Activated CD8-positive, alpha-beta memory T cell treated with anti-CD3 and anti-CD28 coated beads, Interleukin-2, amount 10 ng/mL, durations not matched to agents 7 days and 5 days (primary cell): ENCODE data around the gene ADM5. TPM values are rescaled to one million over a fixed set of nuclear protein-coding genes. Genes with fewer than 3 reads are reported as not detected.

ENCODE experiments used
- ATAC-seq: fragments of 150-1000 bp; cut with Tn5 transposase; one replicate; pipeline ENCODE4 v1.10.0; 2021; ENCODE audit warnings: moderate library complexity
- CTCF ChIA-PET: fragments of 350-600 bp; sonication (Branson Sonifier 250); formaldehyde crosslinking; loops from one replicate; lab custom pipeline; 2021; ENCODE audit warnings: antibody characterized with exemption; lab: Charles Lee
- DNase-seq: peaks from one replicate; pipeline ENCODE4 v3.0.0-alpha.2; 2020
- H3K27ac Mint-ChIP-seq: one replicate; pipeline ENCODE4 v1.8.0; 2021; ENCODE audit warnings: mild to moderate bottlenecking, mixed read lengths
- H3K27me3 Mint-ChIP-seq: one replicate; pipeline ENCODE4 v1.8.0; 2021; ENCODE audit warnings: mixed read lengths
- H3K36me3 Mint-ChIP-seq: one replicate; pipeline ENCODE4 v1.8.0; 2021; ENCODE audit warnings: mild to moderate bottlenecking, mixed read lengths
- H3K4me1 Mint-ChIP-seq: one replicate; pipeline ENCODE4 v1.8.0; 2021; ENCODE audit warnings: mixed read lengths
- H3K4me3 Mint-ChIP-seq: one replicate; pipeline ENCODE4 v1.8.0; 2021; ENCODE audit warnings: mild to moderate bottlenecking, moderate library complexity, mixed read lengths
- H3K9me3 Mint-ChIP-seq: one replicate; pipeline ENCODE4 v1.8.0; 2022; ENCODE audit warnings: low read depth, mixed read lengths
- total RNA-seq, 2 experiments: library from RNA; stranded (reverse); gene quantifications; one replicate each; pipeline ENCODE4 v1.2.3, GENCODE V29; 2021

The ADM5 gene
- total RNA-seq, 2 experiments from 2014 or later = 2.7 to 3.5 TPM

GRCh38 chr19:49664171-49665035 lies 25.0 kb upstream of the ADM5 start:
- Mint-ChIP-seq H3K27me3 (no peaks in the 10 kb centered on the region), H3K9me3 (no peaks in the 10 kb centered on the region), H3K36me3 (peaks cover 16% of the 10 kb centered on the region), H3K4me1 (peaks cover 34% of the 10 kb centered on the region), H3K27ac (peak overlapping the region; percentile 92), H3K4me3 (peak overlapping the region; percentile 97)
- DNase-seq (peak; percentile 94), ATAC-seq (peak; percentile 74)
- CTCF ChIA-PET = interaction anchor here (0.6 to 6.6 kb wide), 12 partner anchors 8 to 1387 kb away, joined by 3 to 64 read pairs (median 4); partner anchors contain the start of genes PRMT1 and SCAF1

DNA sequence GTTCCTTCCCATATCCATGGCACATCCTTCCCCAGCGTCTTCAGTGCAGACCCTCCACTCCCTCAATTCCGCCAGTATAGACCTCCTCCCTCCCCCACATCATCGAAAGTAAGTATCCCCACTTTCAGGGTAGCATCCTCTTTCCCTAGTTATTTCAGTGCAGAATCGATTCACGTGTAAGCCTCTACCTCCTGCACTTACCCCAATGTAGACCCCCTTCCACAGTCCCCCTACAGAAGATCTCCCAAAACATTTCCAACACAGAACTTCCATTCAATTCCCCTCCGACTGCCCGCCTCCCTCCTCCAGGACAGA lies 24.4 kb upstream of the ADM5 start:
- peak overlapping the region; percentile 92 for H3K27ac Mint-ChIP-seq
- CTCF ChIA-PET = interaction anchor here (1.0 to 6.6 kb wide), 8 partner anchors 7 to 116 kb away, joined by 3 to 64 read pairs (median 5); partner anchors contain the start of genes PRMT1 and SCAF1
- H3K27me3 Mint-ChIP-seq = no peaks in the 10 kb centered on the region
- no peaks in the 10 kb centered on the region for H3K9me3 Mint-ChIP-seq
- peak overlapping the region; percentile 97 for H3K4me3 Mint-ChIP-seq
- DNase-seq = no peak
- ATAC-seq = no peak
- H3K4me1 Mint-ChIP-seq = peaks cover 34% of the 10 kb centered on the region
- peaks cover 18% of the 10 kb centered on the region for H3K36me3 Mint-ChIP-seq

DNA sequence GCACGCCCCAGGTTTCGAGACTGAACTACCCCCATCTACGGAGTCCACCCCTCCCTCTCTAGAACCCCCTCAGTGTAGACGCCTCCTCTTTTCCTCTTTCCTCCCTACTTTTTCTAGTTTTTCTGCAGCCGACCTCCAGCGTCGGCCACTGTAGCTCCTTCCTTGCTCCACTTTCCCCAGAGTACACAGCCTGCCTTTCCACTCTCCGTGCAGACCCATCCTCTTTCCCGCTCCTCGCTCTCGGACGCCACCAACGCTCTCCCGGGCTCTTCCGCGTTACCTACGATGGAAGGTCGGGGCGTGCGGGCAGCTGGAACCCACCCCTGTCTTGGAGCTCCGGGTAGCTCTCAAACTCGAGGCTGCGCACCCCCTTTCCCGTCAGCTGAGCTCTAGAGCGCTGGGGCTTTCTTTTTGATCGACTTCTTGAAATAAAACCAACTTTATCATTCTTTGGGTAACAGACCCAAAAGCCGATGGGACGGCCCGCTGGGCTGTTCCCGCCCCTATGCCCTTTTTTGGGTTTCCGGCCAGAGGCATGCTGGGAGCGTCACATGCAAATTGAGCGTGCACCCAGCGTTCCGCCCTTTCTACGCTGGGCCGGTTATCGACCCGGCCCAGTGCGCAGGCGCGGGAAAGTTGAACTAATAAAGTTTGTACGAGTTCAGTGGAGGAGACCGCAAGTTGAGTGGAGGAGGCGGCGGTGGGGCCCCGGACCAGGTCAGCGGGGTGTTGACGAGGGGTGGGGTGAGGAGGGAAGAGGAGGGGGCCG lies 23.9 kb upstream of the ADM5 start, which contains the start of the genes BCL2L12 and IRF3:
TSS of gene BCL2L12 (plus strand) at position 583 of the 769 bp plus-strand sequence. CDS start 760 bp downstream, outside the sequence.
TSS of gene IRF3 (minus strand) at position 507 of the 769 bp plus-strand sequence. CDS start 1,019 bp downstream, outside the sequence.
- DNase-seq (peak; percentile 99), ATAC-seq (peak; percentile 86)
- CTCF ChIA-PET = interaction anchor here (0.9 to 6.6 kb wide), 5 partner anchors 11 to 196 kb away, joined by 3 to 64 read pairs (median 5); partner anchors contain the start of genes PRMT1 and SCAF1
- Mint-ChIP-seq H3K4me1 (peaks cover 34% of the 10 kb centered on the region), H3K9me3 (no peaks in the 10 kb centered on the region), H3K27me3 (no peaks in the 10 kb centered on the region), H3K27ac (peak within 1 kb of the TSS; percentile 92), H3K36me3 (peaks cover 14% of the 10 kb centered on the region), H3K4me3 (peak within 1 kb of the TSS; percentile 97)

DNA sequence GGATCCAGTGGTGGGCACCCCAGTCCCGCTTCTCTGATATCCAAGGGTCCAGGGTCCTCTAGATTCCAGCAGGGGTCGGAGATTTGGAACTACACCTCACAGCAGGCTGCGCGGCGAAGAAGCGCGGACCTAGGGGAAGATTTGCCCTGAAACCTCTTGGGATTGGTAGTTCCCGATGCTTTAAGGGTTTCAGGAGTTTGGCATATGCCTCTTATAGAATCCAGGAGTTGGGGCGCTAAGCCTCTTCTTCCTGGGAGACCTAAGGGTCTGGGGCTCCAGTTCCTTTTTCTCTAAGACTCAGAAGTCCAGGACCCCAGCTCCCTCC lies 23.3 kb upstream of the ADM5 start:
- peaks cover 14% of the 10 kb centered on the region for H3K36me3 Mint-ChIP-seq
- no peaks in the 10 kb centered on the region for H3K9me3 Mint-ChIP-seq
- peaks cover 34% of the 10 kb centered on the region for H3K4me1 Mint-ChIP-seq
- peak overlapping the region; percentile 92 for H3K27ac Mint-ChIP-seq
- ATAC-seq (no peak), DNase-seq (no peak)
- peak overlapping the region; percentile 97 for H3K4me3 Mint-ChIP-seq
- CTCF ChIA-PET = interaction anchor here (0.9 to 6.6 kb wide), 3 partner anchors 11 to 197 kb away, joined by 3 to 64 read pairs (median 5); partner anchors contain the start of genes PRMT1 and SCAF1
- H3K27me3 Mint-ChIP-seq = no peaks in the 10 kb centered on the region

DNA sequence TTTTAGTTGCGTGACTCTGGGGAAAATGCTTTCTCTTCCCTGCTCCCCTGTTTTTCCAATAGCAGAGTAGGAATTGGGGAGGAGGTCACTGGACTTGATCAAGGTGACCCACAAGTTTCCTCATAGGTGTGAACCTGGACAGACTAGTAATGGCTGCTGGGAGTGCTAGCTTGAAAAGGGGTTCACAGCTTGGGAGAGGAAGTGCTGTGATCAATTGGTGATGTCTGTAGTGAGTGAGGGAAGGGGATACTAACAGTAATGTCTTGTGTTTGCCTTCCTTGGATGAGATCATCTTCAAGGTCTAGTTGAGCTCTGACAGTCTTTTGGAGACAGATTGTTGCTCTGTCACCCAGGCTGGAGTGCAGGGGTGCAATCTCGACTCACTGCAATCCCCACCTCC lies 21.9 kb upstream of the ADM5 start:
- Mint-ChIP-seq H3K9me3 (no peaks in the 10 kb centered on the region), H3K27me3 (no peaks in the 10 kb centered on the region), H3K27ac (peak overlapping the region; percentile 54), H3K4me3 (peak overlapping the region; percentile 97), H3K4me1 (peaks cover 40% of the 10 kb centered on the region), H3K36me3 (peaks cover 12% of the 10 kb centered on the region)
- ATAC-seq = no peak
- CTCF ChIA-PET = interaction anchor here (0.6 to 6.6 kb wide), 3 partner anchors 10 to 165 kb away, joined by 5 to 64 read pairs (median 6); partner anchors contain the start of gene PRMT1
- no peak for DNase-seq

GRCh38 chr19:49669516-49669915 lies 19.9 kb upstream of the ADM5 start:
- DNase-seq (no peak), ATAC-seq (no peak)
- H3K9me3 Mint-ChIP-seq = no peaks in the 10 kb centered on the region
- peaks cover 22% of the 10 kb centered on the region for H3K4me1 Mint-ChIP-seq
- H3K36me3 Mint-ChIP-seq = peaks cover 6% of the 10 kb centered on the region
- H3K4me3 Mint-ChIP-seq = no peak overlapping the region
- H3K27ac Mint-ChIP-seq = no peak overlapping the region
- CTCF ChIA-PET = interaction anchor here (1.3 to 2.2 kb wide), 3 partner anchors 9 to 163 kb away, joined by 4 to 10 read pairs (median 5); no protein-coding TSS in a partner anchor
- H3K27me3 Mint-ChIP-seq = no peaks in the 10 kb centered on the region

DNA sequence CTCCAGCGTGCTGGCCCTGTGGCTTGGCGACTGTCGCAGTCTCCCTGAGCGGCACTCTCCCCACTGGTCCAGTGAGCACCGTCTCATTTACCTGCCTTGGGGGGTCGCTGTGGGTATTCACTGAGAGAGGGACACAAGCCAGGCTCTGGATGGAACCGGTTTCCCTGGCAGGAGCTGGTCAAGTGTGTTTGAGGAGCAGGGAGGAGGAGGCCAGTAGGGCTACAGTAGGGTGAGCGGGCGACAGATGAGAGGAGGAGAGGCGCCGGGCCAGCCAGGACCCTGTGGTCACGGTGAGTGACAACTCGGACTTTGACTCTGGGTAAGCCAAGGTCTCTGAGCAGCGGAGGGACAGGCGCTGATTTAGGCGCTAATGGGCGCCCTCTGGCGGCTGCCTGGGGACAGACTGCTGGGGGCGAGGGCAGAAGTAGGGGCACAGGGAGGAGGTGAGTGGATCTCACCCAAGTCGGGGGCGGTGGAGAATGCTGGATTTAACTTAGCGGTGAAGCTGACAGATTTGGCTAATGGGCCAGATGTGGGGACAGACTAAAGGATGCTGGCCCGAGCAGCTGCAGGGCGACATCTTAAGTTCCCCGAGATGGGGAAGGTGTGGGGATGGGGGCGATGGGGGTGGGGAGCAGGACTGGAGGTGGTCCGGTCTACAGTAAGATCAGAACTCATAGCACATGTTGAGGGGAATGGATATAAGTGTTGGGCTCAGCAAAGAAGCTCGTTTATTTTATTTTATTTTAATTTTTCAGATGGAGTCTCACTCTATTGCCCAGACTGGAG lies 17.1 kb upstream of the ADM5 start:
- peak; percentile 81 for DNase-seq
- H3K9me3 Mint-ChIP-seq = no peaks in the 10 kb centered on the region
- peaks cover 6% of the 10 kb centered on the region for H3K36me3 Mint-ChIP-seq
- peak overlapping the region; percentile 4 for H3K27ac Mint-ChIP-seq
- no peak for ATAC-seq
- H3K4me3 Mint-ChIP-seq = no peak overlapping the region
- CTCF ChIA-PET = interaction anchor here (0.6 to 3.6 kb wide), 19 partner anchors 9 to 202 kb away, joined by 3 to 21 read pairs (median 4); partner anchors contain the start of genes NOSIP and RRAS
- no peaks in the 10 kb centered on the region for H3K27me3 Mint-ChIP-seq
- peaks cover 17% of the 10 kb centered on the region for H3K4me1 Mint-ChIP-seq

DNA sequence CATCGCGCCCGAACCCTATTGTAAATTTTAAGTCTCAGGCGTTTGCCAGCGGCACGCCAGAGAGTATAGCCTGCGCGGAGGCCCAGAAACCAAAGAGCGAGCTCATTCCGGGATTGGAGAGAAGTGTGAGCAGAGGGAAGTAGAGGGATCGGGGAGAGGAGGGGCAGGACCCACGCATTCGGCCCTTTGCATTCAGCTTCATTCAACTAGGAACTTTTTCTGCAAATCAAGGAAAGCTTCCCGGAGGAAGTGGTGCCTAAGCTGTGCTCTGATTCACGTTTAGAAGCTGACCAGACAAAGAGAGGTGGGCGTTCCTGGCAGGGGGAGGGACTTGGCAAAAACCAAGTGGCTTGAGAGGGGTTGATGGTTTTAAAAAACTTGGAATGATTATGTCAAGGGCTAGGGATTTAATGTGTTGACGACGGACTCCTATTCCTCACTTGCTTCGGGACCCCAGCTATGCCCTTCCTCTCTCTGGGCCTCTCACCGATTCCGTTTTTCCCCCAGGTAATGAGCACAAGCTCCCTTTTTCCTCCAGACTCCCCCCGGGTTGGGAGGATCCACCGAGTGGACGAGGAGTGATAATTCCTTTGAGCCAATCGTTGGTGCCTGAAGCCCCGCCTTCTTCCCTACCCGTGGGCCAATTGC lies 13.1 kb upstream of the ADM5 start:
- H3K9me3 Mint-ChIP-seq = no peaks in the 10 kb centered on the region
- CTCF ChIA-PET = interaction anchor here (1.0 to 7.0 kb wide), 24 partner anchors 10 to 253 kb away, joined by 3 to 68 read pairs (median 4); partner anchors contain the start of genes AKT1S1, ATF5, BCL2L12 and FLT3LG
- H3K4me3 Mint-ChIP-seq = peak overlapping the region; percentile 74
- H3K27ac Mint-ChIP-seq = peak overlapping the region; percentile 99
- ATAC-seq = peak; percentile 18
- H3K4me1 Mint-ChIP-seq = peaks cover 37% of the 10 kb centered on the region
- H3K36me3 Mint-ChIP-seq = peaks cover 3% of the 10 kb centered on the region
- no peaks in the 10 kb centered on the region for H3K27me3 Mint-ChIP-seq
- no peak for DNase-seq

DNA sequence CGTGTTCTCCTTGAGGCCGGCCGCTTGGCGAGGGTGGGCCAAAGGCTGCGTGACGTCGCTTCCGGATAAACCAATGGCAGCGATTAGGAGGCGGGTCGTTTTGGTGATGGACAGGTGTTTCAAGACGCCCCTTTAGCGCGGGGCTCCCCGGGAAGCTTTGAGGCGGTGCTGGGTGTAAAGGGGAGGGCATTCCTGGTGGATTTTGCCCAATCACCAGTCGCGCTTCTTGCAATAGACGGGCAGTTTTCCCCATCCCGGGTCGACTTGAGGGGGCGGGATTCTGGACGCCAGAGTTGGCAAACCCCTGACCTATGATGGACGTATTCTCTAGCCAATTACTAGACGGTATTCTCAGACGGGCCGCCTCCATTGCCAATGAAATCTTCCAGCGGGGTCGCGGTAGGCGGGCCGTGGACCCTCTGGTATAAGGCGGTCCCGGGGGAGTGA lies 12.6 kb upstream of the ADM5 start:
- Mint-ChIP-seq H3K9me3 (no peaks in the 10 kb centered on the region), H3K27ac (peak overlapping the region; percentile 99), H3K36me3 (peaks cover 3% of the 10 kb centered on the region), H3K27me3 (no peaks in the 10 kb centered on the region), H3K4me3 (peak overlapping the region; percentile 74), H3K4me1 (peaks cover 39% of the 10 kb centered on the region)
- peak; percentile 79 for ATAC-seq
- peak; percentile 100 for DNase-seq
- CTCF ChIA-PET = interaction anchor here (0.7 to 7.0 kb wide), 26 partner anchors 11 to 252 kb away, joined by 3 to 68 read pairs (median 4); partner anchors contain the start of genes AKT1S1, ATF5, BCL2L12 and FLT3LG

GRCh38 chr19:49677231-49677900 lies 12.0 kb upstream of the ADM5 start, which contains the start of gene PRMT1:
Gene PRMT1 (plus strand): TSS chr19:49677271. CDS start chr19:49677281, 10 bp downstream.
- ATAC-seq (peak; percentile 1), DNase-seq (peak; percentile 69)
- no peaks in the 10 kb centered on the region for H3K9me3 Mint-ChIP-seq
- peak within 1 kb of the TSS; percentile 74 for H3K4me3 Mint-ChIP-seq
- H3K27me3 Mint-ChIP-seq = no peaks in the 10 kb centered on the region
- H3K27ac Mint-ChIP-seq = peak within 1 kb of the TSS; percentile 99
- peaks cover 8% of the 10 kb centered on the region for H3K36me3 Mint-ChIP-seq
- H3K4me1 Mint-ChIP-seq = peaks cover 39% of the 10 kb centered on the region
- CTCF ChIA-PET = interaction anchor here (0.6 to 7.0 kb wide), 28 partner anchors 11 to 204 kb away, joined by 3 to 68 read pairs (median 5); partner anchors contain the start of genes AKT1S1, BCL2L12, FLT3LG and IRF3
